ENCODE measurements around the gene FHOD3. TPM values are rescaled to one million over a fixed set of nuclear protein-coding genes. Genes with fewer than 3 reads are reported as not detected.

The FHOD3 gene
- total and polyA plus RNA-seq, 9 of the 15 experiments (the other 6 are each of a cell fraction or from before 2014, with no cell fraction given), result 0.11 TPM; not detected in 8

GRCh38 chr18:36399055-36399454 lies 101.5 kb downstream of the FHOD3 start:
- no peak overlapping the region for H3K4me3 ChIP-seq
- H3K9me3 ChIP-seq (replicated peaks; ENCODE audit: control insufficient read depth, insufficient read depth, low read depth, low read length), result no peaks in the 10 kb centered on the region
- H3K4me1 ChIP-seq (replicated peaks in 1 of 2; ENCODE audit: control insufficient read depth in 2 of 2, insufficient read depth in 2 of 2, low read length in 2 of 2), result no peaks in the 10 kb centered on the region
- ATAC-seq (no peak), FAIRE-seq (no peak), DNase-seq (ENCODE audit: extremely low read depth in 1 of 4, low spot score in 3 of 4) (no peak)
- no peaks in the 10 kb centered on the region for H3K36me3 ChIP-seq (ENCODE audit: control insufficient read depth, insufficient read depth, low read length)
- BruUV-seq (replicated peaks), result no TSS peak
- no peak for TF ChIP-seq NBN (IDR thresholded peaks at IDR 0.05; ENCODE audit: low read depth)
- no peak overlapping the region for H3K9ac ChIP-seq (ENCODE audit: insufficient read depth in 1 of 2, low read depth in 2 of 2, low read length in 2 of 2)
- H3K79me2 ChIP-seq (ENCODE audit: control insufficient read depth, insufficient read depth, low read length), result no peaks in the 10 kb centered on the region
- no peak overlapping the region for H2AFZ ChIP-seq (ENCODE audit: low read depth, low read length)
- H3K27ac ChIP-seq (ENCODE audit: extremely low read depth, low read depth, low read length), result no peak overlapping the region
- ChIA-PET POLR2A (interaction anchor here (0.5 to 1.1 kb wide), 2 partner anchors 9 to 97 kb away, joined by 3 read pairs; no protein-coding TSS in a partner anchor), CTCF (ENCODE audit: low intra/inter-chr PET ratio) (no interaction called here)
- H3K4me2 ChIP-seq (ENCODE audit: insufficient read depth, low read length), result no peak overlapping the region
- intact Hi-C loops (cut with micrococcal nuclease), result no loop called here
- H3K27me3 ChIP-seq (ENCODE audit: control insufficient read depth in 2 of 2, insufficient read depth in 2 of 2, low read length in 2 of 2), result no peaks in the 10 kb centered on the region
- no peaks in the 10 kb centered on the region for H3K9me1 ChIP-seq (ENCODE audit: control insufficient read depth, insufficient read depth, low read length)
- in situ Hi-C loops (cut with MboI), result no loop called here
- 0% methylated on average over 4 of the region's 4 CpGs for WGBS (ENCODE audit: insufficient coverage, low coverage, missing lambda C conversion rate)
- no peaks in the 10 kb centered on the region; the same call in 1 of the 2 replicates for H4K20me1 ChIP-seq (replicated peaks; ENCODE audit: control insufficient read depth, insufficient read depth, low read length)

GRCh38 chr18:36401462-36401861 lies 103.9 kb downstream of the FHOD3 start:
- no peak overlapping the region for H3K27ac ChIP-seq (ENCODE audit: extremely low read depth, low read depth, low read length)
- no peaks in the 10 kb centered on the region for H3K4me1 ChIP-seq (replicated peaks in 1 of 2; ENCODE audit: control insufficient read depth in 2 of 2, insufficient read depth in 2 of 2, low read length in 2 of 2)
- no peak overlapping the region for H2AFZ ChIP-seq (ENCODE audit: low read depth, low read length)
- WGBS (ENCODE audit: insufficient coverage, low coverage, missing lambda C conversion rate), result 0% methylated on average over 2 of the region's 2 CpGs
- intact Hi-C loops (cut with micrococcal nuclease), result no loop called here
- ATAC-seq, result no peak
- H3K79me2 ChIP-seq (ENCODE audit: control insufficient read depth, insufficient read depth, low read length), result no peaks in the 10 kb centered on the region
- CTCF ChIA-PET (ENCODE audit: low intra/inter-chr PET ratio), result no interaction called here
- no peaks in the 10 kb centered on the region; the same call in 1 of the 2 replicates for H4K20me1 ChIP-seq (replicated peaks; ENCODE audit: control insufficient read depth, insufficient read depth, low read length)
- H3K36me3 ChIP-seq (ENCODE audit: control insufficient read depth, insufficient read depth, low read length), result no peaks in the 10 kb centered on the region
- in situ Hi-C loops (cut with MboI), result no loop called here
- POLR2A ChIA-PET, result no interaction called here
- H3K9ac ChIP-seq (ENCODE audit: insufficient read depth in 1 of 2, low read depth in 2 of 2, low read length in 2 of 2), result no peak overlapping the region
- no peaks in the 10 kb centered on the region for H3K9me1 ChIP-seq (ENCODE audit: control insufficient read depth, insufficient read depth, low read length)
- H3K4me2 ChIP-seq (ENCODE audit: insufficient read depth, low read length), result no peak overlapping the region
- no TSS peak for BruUV-seq (replicated peaks)
- no peak for DNase-seq (ENCODE audit: extremely low read depth in 1 of 4, low spot score in 3 of 4)
- H3K9me3 ChIP-seq (replicated peaks; ENCODE audit: control insufficient read depth, insufficient read depth, low read depth, low read length), result no peaks in the 10 kb centered on the region
- H3K4me3 ChIP-seq, result no peak overlapping the region
- peak; percentile 6 for FAIRE-seq
- H3K27me3 ChIP-seq (ENCODE audit: control insufficient read depth in 2 of 2, insufficient read depth in 2 of 2, low read length in 2 of 2), result no peaks in the 10 kb centered on the region
- TF ChIP-seq CEBPG (CRISPR knock-in tag; IDR thresholded peaks at IDR 0.05) (no peak), CEBPG (tag; conservative IDR thresholded peaks at IDR 0.05 in 1 of 2, IDR thresholded peaks at IDR 0.05 in 1 of 2) (no peak), HDGF (IDR thresholded peaks at IDR 0.05) (no peak), E4F1 (CRISPR knock-in tag; IDR thresholded peaks at IDR 0.05; ENCODE audit: borderline replicate concordance) (no peak), SMARCA4 (IDR thresholded peaks at IDR 0.05) (no peak), YBX1 (IDR thresholded peaks at IDR 0.05) (no peak), HBP1 (CRISPR knock-in tag; IDR thresholded peaks at IDR 0.05) (no peak), ZNF224 (CRISPR knock-in tag; IDR thresholded peaks at IDR 0.05) (no peak), KHSRP (IDR thresholded peaks at IDR 0.05) (no peak), TARDBP (IDR thresholded peaks at IDR 0.05) (no peak), CXXC5 (CRISPR knock-in tag; IDR thresholded peaks at IDR 0.05) (no peak), NKRF (IDR thresholded peaks at IDR 0.05; ENCODE audit: borderline replicate concordance) (no peak)

Data from K562 (cell line).